ENCODE results near the gene HSD17B14. TPM values are rescaled to one million over a fixed set of nuclear protein-coding genes. Genes with fewer than 3 reads are reported as not detected.
A peak's percentile ranks its signal among the peaks of the same experiment; 100 is the strongest.
"Not testable (repeated sequence)": the region's sequence is repeated elsewhere in the genome, so short reads cannot be mapped to it uniquely, and the experiment has no call there.

The HSD17B14 gene
- polyA plus RNA-seq, 2 of the 4 experiments (the other 2 are of a cell fraction): 11.1 to 20.9 TPM

DNA sequence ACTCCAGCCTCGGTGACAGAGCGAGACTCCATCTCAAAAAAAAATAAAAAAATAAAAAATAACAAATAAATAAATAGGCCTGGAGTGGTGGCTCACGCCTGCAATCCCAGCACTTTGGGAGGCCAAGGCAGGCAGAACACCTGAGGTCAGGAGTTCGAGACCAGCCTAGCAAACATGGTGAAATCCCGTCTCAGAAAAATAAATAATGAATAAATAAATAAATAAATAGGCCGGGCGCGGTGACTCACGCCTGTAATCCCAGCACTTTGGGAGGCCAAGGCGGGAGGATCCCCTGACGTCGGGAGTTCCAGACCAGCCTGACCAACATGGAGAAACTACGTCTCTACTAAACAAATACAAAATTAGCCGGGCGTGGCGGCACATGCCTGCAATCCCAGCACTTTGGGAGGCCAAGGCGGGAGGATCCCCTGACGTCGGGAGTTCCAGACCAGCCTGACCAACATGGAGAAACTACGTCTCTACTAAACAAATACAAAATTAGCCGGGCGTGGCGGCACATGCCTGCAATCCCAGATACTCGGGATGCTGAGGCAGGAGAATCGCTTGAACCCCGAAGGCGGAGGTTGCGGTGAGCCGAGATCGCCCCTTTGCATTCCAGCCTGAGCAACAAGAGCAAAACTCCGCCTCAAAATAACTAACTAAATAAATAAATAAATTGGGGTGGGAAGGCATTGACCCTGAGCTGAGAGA is 35.3 kb upstream of the HSD17B14 start:
- 21% methylated on average over 31 of the region's 31 CpGs for whole genome bisulfite sequencing (ENCODE audit: missing lambda C conversion rate)
- Histone ChIP-seq H3K4me1 (peaks cover 38% of the 10 kb centered on the region), H3K4me2 (peak overlapping the region; percentile 88), H3K27ac (peak overlapping the region; percentile 83 to 95), H3K4me3 (peak overlapping the region; percentile 92)
- ChIA-PET CTCF (interaction anchor here (0.7 to 13.7 kb wide), 11 partner anchors 10 to 202 kb away, joined by 3 to 121 read pairs (median 4); partner anchors contain the start of gene BAX), POLR2A (interaction anchor here (0.6 to 8.9 kb wide), 41 partner anchors 9 to 292 kb away, joined by 3 to 175 read pairs (median 4); partner anchors contain the start of genes BAX, BCAT2, CA11 and DHDH)
- not testable (repeated sequence) for ATAC-seq; H3K9me3 ChIP-seq; DNase-seq (ENCODE audit: low read depth in 1 of 2, low spot score in 1 of 2); FAIRE-seq; TF ChIP-seq FOSL2 (IDR thresholded peaks at IDR 0.05)
- TF ChIP-seq HEYL (CRISPR knock-in tag; IDR thresholded peaks at IDR 0.05) (0 out of 2 replicates have a peak, but pooled peaks have one; percentile 51), FOSL2 (CRISPR knock-in tag; IDR thresholded peaks at IDR 0.05) (peak; percentile 69)
- TF ChIP-seq, protein P1, sequence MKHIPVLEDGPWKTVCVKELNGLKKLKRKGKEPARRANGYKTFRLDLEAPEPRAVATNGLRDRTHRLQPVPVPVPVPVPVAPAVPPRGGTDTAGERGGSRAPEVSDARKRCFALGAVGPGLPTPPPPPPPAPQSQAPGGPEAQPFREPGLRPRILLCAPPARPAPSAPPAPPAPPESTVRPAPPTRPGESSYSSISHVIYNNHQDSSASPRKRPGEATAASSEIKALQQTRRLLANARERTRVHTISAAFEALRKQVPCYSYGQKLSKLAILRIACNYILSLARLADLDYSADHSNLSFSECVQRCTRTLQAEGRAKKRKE (CRISPR knock-in tag; IDR thresholded peaks at IDR 0.05; ENCODE audit: low read depth): 0 out of 2 replicates have a peak, but pooled peaks have one; percentile 38

- TF ChIP-seq KDM1A (IDR thresholded peaks at IDR 0.05; ENCODE audit: low read depth): 0 out of 2 replicates have a peak, but pooled peaks have one; percentile 51
- TF ChIP-seq E2F6 (IDR thresholded peaks at IDR 0.05; ENCODE audit: borderline replicate concordance, low read depth): no peak
- H3K4me3 ChIP-seq: no peak overlapping the region
- no peak overlapping the region for H3K27ac ChIP-seq
- ATAC-seq (no peak), FAIRE-seq (no peak), DNase-seq (ENCODE audit: low read depth in 1 of 2, low spot score in 1 of 2) (no peak)
- H3K4me1 ChIP-seq: peaks cover 26% of the 10 kb centered on the region
- no peaks in the 10 kb centered on the region for H3K9me3 ChIP-seq
- ChIA-PET CTCF (interaction anchor here (0.6 to 13.7 kb wide), 7 partner anchors 8 to 139 kb away, joined by 3 to 121 read pairs (median 11); partner anchors contain the start of gene HSD17B14), POLR2A (interaction anchor here (8.9 kb wide), 1 partner anchor 98 kb away, joined by 175 read pairs; the partner anchor contains the start of gene FTL)
- H3K4me2 ChIP-seq: no peak overlapping the region
- 94% methylated on average over 9 of the region's 9 CpGs for WGBS (ENCODE audit: missing lambda C conversion rate)
Measured at GRCh38 chr19:48870048-48870447, 33.8 kb upstream of the HSD17B14 start.

- ATAC-seq (no peak), DNase-seq (ENCODE audit: low read depth in 1 of 2, low spot score in 1 of 2) (no peak), FAIRE-seq (no peak)
- TF ChIP-seq HOXA7 (CRISPR knock-in tag; IDR thresholded peaks at IDR 0.05) (no peak), RNF2 (IDR thresholded peaks at IDR 0.05; ENCODE audit: borderline replicate concordance, low read depth) (no peak), EHF (CRISPR knock-in tag; IDR thresholded peaks at IDR 0.05) (no peak), NFE2L2 (conservative IDR thresholded peaks at IDR 0.05; ENCODE audit: low read length) (no peak), MAFK (IDR thresholded peaks at IDR 0.05; ENCODE audit: partially characterized antibody) (no peak), NPAS2 (CRISPR knock-in tag; IDR thresholded peaks at IDR 0.05; ENCODE audit: borderline replicate concordance) (no peak), CHD2 (IDR thresholded peaks at IDR 0.05; ENCODE audit: low read length, partially characterized antibody) (no peak), RARB (CRISPR knock-in tag; IDR thresholded peaks at IDR 0.05) (no peak), RCOR1 (IDR thresholded peaks at IDR 0.05; ENCODE audit: low read depth, low read length) (no peak)
- TF ChIP-seq, protein P1 (CRISPR knock-in tag; IDR thresholded peaks at IDR 0.05; ENCODE audit: low read depth): no peak
- TF ChIP-seq, protein P2, sequence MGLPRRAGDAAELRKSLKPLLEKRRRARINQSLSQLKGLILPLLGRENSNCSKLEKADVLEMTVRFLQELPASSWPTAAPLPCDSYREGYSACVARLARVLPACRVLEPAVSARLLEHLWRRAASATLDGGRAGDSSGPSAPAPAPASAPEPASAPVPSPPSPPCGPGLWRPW (IDR thresholded peaks at IDR 0.05): no peak
- TF ChIP-seq, protein P3, sequence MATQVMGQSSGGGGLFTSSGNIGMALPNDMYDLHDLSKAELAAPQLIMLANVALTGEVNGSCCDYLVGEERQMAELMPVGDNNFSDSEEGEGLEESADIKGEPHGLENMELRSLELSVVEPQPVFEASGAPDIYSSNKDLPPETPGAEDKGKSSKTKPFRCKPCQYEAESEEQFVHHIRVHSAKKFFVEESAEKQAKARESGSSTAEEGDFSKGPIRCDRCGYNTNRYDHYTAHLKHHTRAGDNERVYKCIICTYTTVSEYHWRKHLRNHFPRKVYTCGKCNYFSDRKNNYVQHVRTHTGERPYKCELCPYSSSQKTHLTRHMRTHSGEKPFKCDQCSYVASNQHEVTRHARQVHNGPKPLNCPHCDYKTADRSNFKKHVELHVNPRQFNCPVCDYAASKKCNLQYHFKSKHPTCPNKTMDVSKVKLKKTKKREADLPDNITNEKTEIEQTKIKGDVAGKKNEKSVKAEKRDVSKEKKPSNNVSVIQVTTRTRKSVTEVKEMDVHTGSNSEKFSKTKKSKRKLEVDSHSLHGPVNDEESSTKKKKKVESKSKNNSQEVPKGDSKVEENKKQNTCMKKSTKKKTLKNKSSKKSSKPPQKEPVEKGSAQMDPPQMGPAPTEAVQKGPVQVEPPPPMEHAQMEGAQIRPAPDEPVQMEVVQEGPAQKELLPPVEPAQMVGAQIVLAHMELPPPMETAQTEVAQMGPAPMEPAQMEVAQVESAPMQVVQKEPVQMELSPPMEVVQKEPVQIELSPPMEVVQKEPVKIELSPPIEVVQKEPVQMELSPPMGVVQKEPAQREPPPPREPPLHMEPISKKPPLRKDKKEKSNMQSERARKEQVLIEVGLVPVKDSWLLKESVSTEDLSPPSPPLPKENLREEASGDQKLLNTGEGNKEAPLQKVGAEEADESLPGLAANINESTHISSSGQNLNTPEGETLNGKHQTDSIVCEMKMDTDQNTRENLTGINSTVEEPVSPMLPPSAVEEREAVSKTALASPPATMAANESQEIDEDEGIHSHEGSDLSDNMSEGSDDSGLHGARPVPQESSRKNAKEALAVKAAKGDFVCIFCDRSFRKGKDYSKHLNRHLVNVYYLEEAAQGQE (IDR thresholded peaks at IDR 0.05): no peak
- POLR2A ChIA-PET: interaction anchor here (8.9 kb wide), 1 partner anchor 100 kb away, joined by 175 read pairs; the partner anchor contains the start of gene FTL
- Histone ChIP-seq H3K4me1 (peaks cover 17% of the 10 kb centered on the region), H3K4me2 (peak within 1 kb of the TSS; percentile 55), H3K27ac (peak within 1 kb of the TSS; percentile 60 to 84), H3K4me3 (no peak within 1 kb of the TSS), H3K9me3 (no peaks in the 10 kb centered on the region)
- 55% methylated on average over 9 of the region's 11 CpGs for WGBS (ENCODE audit: missing lambda C conversion rate)
- CTCF ChIA-PET: interaction anchor here (1.0 to 13.7 kb wide), 9 partner anchors 17 to 191 kb away, joined by 3 to 121 read pairs (median 7); partner anchors contain the start of gene HSD17B14
Measured at GRCh38 chr19:48868114-48868886, 32.0 kb upstream of the HSD17B14 start, which contains the start of gene PLEKHA4. TSS of gene PLEKHA4 (minus strand) at chr19:48868617. CDS start at chr19:48867620, 997 bp downstream.
